CD4-positive, alpha-beta T cell treated with Interleukin-6 for 4 hours (primary cell): ENCODE results near the gene CTXN3.

Experiments
- DNase-seq: peaks from one replicate; pipeline ENCODE4 v3.0.0-alpha.2; 2020; ENCODE audit warnings: mixed read lengths

Gene CTXN3

GRCh38 chr5:127649018-127649439 is at the start of gene CTXN3:
CTXN3 (plus strand) TSS chr5:127649082; CDS start chr5:127657522, 8,440 bp downstream.
- no peak for DNase-seq

- DNase-seq: no peak
Measured at GRCh38 chr5:127599320-127599719, 49.6 kb upstream of the CTXN3 start.

GRCh38 chr5:127599847-127600246 is 49.0 kb upstream of the CTXN3 start:
- DNase-seq: no peak

GRCh38 chr5:127601111-127601510 is 47.8 kb upstream of the CTXN3 start:
- no peak for DNase-seq

- no peak for DNase-seq
Measured at GRCh38 chr5:127601601-127602000, 47.3 kb upstream of the CTXN3 start.

- no peak for DNase-seq
Measured at GRCh38 chr5:127602481-127602880, 46.4 kb upstream of the CTXN3 start.

- no peak for DNase-seq
Measured at GRCh38 chr5:127602896-127603844, 45.7 kb upstream of the CTXN3 start.

GRCh38 chr5:127608077-127608660 is 40.7 kb upstream of the CTXN3 start:
- DNase-seq: no peak

GRCh38 chr5:127609011-127609410 is 39.9 kb upstream of the CTXN3 start:
- DNase-seq: no peak

- DNase-seq: no peak
Measured at GRCh38 chr5:127609957-127610356, 38.9 kb upstream of the CTXN3 start.

- DNase-seq: no peak
Measured at GRCh38 chr5:127612441-127613141, 36.3 kb upstream of the CTXN3 start.

GRCh38 chr5:127615916-127616315 is 33.0 kb upstream of the CTXN3 start:
- no peak for DNase-seq

- no peak for DNase-seq
Measured at GRCh38 chr5:127619908-127620479, 28.9 kb upstream of the CTXN3 start.

GRCh38 chr5:127621601-127622325 is 27.1 kb upstream of the CTXN3 start:
- no peak for DNase-seq

GRCh38 chr5:127634007-127634406 is 14.9 kb upstream of the CTXN3 start:
- DNase-seq: no peak

- DNase-seq: no peak
Measured at GRCh38 chr5:127639828-127640227, 9.1 kb upstream of the CTXN3 start.

GRCh38 chr5:127642949-127643348 is 5.9 kb upstream of the CTXN3 start:
- no peak for DNase-seq

GRCh38 chr5:127643607-127644006 is 5.3 kb upstream of the CTXN3 start:
- no peak for DNase-seq

- DNase-seq: no peak
Measured at GRCh38 chr5:127645300-127645726, 3.6 kb upstream of the CTXN3 start.

GRCh38 chr5:127647361-127647958 is 1.4 kb upstream of the CTXN3 start:
- no peak for DNase-seq

GRCh38 chr5:127650022-127650421 is 1.1 kb downstream of the CTXN3 start:
- no peak for DNase-seq

GRCh38 chr5:127650649-127651048 is 1.8 kb downstream of the CTXN3 start:
- DNase-seq: no peak
